HG03159 (cell line): ENCODE measurements around the gene GPC1.

Experiments
- ATAC-seq: cut with Tn5 transposase; IDR thresholded peaks from one replicate; pipeline ENCODE4 v1.9.1; 2021; ENCODE audit warnings: mild to moderate bottlenecking, moderate library complexity; ENCODE audit not compliant: unreplicated experiment

The GPC1 gene

GRCh38 chr2:240455647-240456446 is 20.4 kb downstream of the GPC1 start:
- no peak for ATAC-seq

GRCh38 chr2:240456447-240457222 is 21.2 kb downstream of the GPC1 start:
- ATAC-seq = no peak

GRCh38 chr2:240457223-240458043 is 22.0 kb downstream of the GPC1 start:
- no peak for ATAC-seq

GRCh38 chr2:240458044-240458899 is 22.8 kb downstream of the GPC1 start:
- ATAC-seq = no peak

- ATAC-seq = no peak
Observed at GRCh38 chr2:240458900-240459391, 23.5 kb downstream of the GPC1 start.

GRCh38 chr2:240459401-240460252 is 24.2 kb downstream of the GPC1 start:
- no peak for ATAC-seq

GRCh38 chr2:240460253-240460711 is 24.8 kb downstream of the GPC1 start:
- ATAC-seq = no peak

GRCh38 chr2:240460781-240461431 is 25.4 kb downstream of the GPC1 start:
- ATAC-seq = no peak

GRCh38 chr2:240461471-240462072 is 26.1 kb downstream of the GPC1 start:
- no peak for ATAC-seq

- ATAC-seq = no peak
Observed at GRCh38 chr2:240462073-240462706, 26.7 kb downstream of the GPC1 start.

- no peak for ATAC-seq
Observed at GRCh38 chr2:240462707-240463273, 27.3 kb downstream of the GPC1 start.

GRCh38 chr2:240463274-240463865 is 27.9 kb downstream of the GPC1 start:
- no peak for ATAC-seq

GRCh38 chr2:240463866-240464481 is 28.5 kb downstream of the GPC1 start:
- ATAC-seq = no peak

GRCh38 chr2:240464514-240465241 is 29.2 kb downstream of the GPC1 start:
- ATAC-seq = no peak

- ATAC-seq = no peak
Observed at GRCh38 chr2:240465268-240465764, 29.9 kb downstream of the GPC1 start.
